HG02763 (cell line): ENCODE measurements around the gene MFAP4.

Source experiments
- ATAC-seq: cut with Tn5 transposase; IDR thresholded peaks from one replicate; pipeline ENCODE4 v1.9.1; 2021; ENCODE audit warnings: mild to moderate bottlenecking, moderate library complexity; ENCODE audit not compliant: unreplicated experiment

Gene MFAP4

DNA sequence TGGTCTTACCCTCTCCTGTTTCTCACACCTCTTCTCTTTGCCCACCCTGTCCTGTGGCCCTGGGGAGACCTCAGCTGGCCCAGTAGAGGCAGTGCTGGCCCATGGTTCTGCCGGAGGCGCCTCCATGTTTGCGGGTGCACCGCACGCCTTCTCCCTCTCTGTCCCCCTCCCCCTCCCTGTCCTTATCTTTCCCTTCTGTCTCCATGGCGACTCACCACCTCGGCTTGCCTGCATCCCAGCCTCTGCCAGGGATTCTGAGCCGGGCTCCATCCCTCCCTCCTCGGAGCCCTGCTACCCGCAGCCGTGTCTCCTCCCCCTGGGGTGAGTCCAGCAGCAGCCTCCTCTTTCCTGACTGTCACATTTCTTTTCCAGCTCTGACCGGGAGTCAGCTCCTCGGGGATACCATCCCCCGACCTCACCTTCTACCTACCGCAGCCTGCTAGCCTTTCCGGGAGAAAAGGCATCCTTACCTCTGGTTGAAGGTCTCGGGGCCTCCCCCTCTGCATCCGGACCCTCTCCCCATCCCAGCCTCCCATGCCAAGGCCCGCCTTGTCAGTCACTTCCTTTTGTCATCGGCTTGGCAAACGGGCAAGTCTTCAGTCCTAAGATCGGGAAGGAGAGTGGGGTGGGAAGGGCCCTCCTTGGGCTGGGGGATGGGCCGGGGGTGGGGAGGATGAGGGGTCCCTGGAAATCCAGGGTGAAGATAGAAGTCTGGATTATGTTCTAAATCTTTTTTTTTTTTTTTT lies 24.1 kb upstream of the MFAP4 start, which contains the start of gene RNF112:
TSS of gene RNF112 (plus strand) at position 358 of the 746 bp plus-strand sequence. CDS start at position 535, 177 bp downstream.
- ATAC-seq: no peak

- ATAC-seq: no peak
Observed at GRCh38 chr17:19410091-19410490, 23.1 kb upstream of the MFAP4 start.

- ATAC-seq: no peak
Observed at GRCh38 chr17:19409509-19409908, 22.5 kb upstream of the MFAP4 start.

DNA sequence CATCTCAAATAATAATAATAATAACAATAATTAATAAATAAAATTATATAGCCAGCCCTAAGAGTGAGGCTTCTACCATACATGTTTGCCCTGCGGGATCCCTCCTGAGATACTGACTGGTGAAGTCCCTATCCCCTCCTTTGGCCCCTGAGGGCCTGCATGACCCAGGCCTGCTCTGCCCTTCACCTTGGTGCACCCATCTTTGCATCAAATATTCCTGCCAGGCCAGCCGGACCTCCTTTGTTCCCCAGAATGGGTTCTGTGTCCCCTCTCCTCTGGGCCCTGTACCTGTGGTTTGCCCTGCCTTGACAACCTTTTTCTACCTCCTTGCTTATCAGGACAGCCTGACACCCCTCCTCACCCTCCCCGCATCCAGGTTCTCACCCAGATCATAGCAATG lies 22.1 kb upstream of the MFAP4 start:
- no peak for ATAC-seq

DNA sequence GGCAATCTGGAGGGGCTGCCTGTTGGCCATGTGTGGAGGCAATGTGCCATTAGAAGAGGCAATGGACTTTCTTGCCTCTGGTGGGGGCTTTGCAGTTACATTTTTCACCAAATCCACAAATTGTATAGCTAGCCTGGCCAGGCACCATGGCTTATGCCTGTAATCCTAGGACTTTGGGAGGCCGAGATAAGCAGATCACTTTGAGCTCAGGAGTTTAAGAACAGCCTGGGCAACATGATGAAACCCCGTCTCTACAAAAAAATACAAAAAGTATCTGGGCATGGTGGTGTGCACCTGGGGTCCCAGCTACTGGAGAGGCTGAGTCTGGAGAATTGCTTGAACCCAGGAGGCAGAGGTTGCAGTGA lies 21.3 kb upstream of the MFAP4 start:
- ATAC-seq: no peak

DNA sequence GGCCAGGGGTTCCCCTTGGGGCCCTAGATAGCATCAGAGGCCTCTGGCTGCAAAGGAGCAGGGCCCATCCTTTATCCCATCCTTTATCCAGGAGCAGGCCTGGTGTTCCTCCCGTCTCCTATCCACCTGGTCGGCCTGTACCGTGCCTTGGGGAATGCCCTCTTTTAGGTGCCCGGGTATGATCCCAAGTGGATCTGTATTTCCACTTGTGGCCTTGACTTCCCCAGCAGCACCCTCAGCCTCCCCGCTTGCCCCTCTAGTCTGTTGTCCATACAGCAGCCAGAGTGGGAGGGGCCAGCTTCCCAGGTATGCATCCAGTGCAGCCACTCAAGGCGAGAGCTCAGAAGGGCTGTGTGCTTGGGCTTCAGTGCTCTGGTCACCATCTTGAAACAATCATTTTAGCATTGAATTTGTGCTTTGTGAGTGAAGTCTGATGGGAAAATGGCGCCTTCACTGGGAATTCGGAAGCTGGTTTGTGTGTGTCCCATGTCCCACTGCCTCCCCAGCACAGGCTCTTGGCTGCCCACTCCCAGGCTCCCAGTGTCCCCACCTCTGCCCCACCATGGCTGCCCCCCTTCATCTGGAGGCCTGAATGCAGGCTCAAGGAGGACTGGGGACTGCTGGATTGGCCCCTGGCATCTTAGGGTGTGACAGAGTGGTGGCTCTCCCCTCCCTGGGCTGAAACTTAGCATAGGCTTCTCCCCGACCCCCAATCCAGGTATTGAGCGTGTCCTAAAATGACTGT lies 20.8 kb upstream of the MFAP4 start:
- ATAC-seq: no peak

- ATAC-seq: no peak
Observed at GRCh38 chr17:19405114-19405513, 18.1 kb upstream of the MFAP4 start.

DNA sequence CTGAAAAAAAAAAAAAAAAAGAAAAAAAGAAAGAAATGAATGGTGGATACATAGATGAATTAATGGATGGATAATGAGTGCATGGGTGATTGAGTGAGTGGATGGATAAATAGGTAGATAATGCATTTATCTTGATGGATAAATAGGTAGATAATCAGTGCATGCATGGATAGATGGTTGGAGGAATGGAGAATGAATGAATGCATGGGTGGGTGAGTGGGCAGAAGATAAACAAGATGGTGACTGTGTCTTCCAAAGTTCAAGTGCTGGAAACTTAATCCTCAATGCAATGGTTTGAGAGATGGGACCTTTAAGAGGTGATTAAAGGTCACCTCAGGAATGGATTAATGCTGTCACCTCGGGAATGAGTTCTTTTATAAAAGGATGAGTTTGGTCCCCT lies 17.3 kb upstream of the MFAP4 start:
- no peak for ATAC-seq

DNA sequence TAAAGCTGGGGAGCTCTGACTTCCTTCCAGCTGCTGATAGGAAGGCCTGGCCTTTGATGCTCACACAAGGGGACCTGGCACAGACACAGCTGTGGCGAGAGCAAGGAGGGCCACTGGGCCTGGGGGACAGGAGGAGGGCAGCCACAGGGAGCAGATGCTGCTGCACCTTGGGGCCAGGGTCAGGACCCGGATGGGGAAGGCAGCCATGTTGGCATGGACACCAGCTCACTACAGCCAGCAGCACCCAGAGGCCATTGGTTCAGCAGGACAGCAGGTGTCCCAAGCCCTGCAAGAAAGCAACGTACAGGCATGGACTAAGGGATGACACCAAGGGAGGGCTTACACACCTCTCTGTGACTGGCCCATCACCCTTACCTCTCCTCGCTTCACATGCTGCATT lies 16.0 kb upstream of the MFAP4 start:
- ATAC-seq: no peak

GRCh38 chr17:19402171-19402570 lies 15.2 kb upstream of the MFAP4 start:
- ATAC-seq: no peak

DNA sequence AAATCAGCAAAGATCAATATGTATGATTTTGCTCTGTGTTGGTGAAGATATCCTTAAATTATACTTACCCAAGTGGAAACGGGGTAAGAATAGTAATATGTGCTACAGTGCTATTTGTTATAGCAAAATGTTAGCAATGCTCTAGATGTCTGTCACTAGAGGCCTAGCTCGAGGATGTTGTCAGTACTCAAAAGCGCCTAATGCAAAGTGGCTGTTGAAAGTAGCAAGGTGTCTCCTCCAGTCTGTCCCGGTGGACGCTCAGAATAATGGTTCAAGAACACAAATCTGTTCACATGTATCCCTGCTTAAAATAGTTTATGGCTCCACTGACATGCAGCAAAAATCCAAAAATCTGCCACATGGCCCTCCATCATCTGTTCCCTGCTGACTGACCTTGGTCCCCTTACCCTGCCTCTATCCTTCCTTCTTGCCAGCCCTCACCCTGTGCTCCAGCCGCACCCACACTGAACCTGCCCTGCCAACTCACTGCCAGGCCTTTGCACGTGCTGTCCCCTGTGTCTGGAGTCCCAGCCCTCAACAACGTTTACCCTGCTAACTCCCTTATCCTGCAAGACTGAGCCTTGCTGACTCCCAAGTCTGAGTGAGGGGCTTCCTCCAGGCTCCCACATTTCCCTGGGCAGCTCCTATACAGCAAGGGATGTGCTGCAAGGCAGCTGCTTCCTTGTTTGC lies 14.5 kb upstream of the MFAP4 start:
- ATAC-seq: no peak

- no peak for ATAC-seq
Observed at GRCh38 chr17:19399750-19400450, 12.9 kb upstream of the MFAP4 start.

GRCh38 chr17:19398301-19399181 lies 11.6 kb upstream of the MFAP4 start:
- ATAC-seq: no peak

DNA sequence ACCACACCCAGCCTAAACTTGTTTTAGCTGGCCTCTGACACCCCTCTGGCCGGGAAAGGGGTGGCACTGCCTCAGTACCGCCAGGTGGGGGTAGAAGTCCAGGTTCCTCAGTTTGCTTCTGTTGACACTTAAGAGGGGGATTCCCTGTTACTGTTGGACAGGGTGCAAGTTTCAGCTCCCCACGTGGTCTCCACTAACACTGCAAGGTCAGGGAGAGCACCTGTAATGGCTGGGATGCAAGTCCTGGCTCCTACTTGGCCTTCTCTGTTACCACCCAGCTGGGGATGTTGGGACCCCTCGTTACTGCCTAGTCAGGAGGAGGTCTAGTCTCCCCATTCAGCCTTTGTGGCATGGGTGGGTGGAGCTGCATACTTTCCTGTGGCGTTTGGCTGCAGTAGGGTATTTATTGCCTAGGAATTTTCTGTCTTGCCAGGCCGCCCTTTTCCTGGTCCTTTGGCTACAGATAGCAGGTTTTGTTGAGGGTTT lies 10.6 kb upstream of the MFAP4 start:
- ATAC-seq: no peak

GRCh38 chr17:19392303-19392702 lies 5.3 kb upstream of the MFAP4 start:
- no peak for ATAC-seq

DNA sequence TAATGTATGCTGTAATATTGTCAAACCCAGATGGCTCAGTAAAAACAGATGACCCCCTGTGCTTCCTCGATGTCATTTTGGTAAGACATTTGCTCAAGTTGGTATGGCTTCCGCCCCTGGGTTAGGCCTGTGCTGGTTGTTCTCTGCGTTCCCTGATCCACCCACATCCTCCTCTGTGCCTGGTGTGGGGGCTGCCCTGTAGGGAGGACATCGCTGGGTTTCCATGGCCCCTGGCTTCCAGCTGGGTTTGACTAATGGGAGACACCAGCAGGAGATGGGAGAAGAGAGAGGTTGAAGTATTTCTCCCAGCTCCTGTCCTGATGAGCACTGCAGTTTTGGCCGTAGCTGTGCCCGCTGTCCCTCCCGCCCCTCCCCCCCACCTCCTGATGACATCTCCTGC lies 4.4 kb upstream of the MFAP4 start:
- no peak for ATAC-seq

- ATAC-seq: no peak
Observed at GRCh38 chr17:19390951-19391350, 4.0 kb upstream of the MFAP4 start.

DNA sequence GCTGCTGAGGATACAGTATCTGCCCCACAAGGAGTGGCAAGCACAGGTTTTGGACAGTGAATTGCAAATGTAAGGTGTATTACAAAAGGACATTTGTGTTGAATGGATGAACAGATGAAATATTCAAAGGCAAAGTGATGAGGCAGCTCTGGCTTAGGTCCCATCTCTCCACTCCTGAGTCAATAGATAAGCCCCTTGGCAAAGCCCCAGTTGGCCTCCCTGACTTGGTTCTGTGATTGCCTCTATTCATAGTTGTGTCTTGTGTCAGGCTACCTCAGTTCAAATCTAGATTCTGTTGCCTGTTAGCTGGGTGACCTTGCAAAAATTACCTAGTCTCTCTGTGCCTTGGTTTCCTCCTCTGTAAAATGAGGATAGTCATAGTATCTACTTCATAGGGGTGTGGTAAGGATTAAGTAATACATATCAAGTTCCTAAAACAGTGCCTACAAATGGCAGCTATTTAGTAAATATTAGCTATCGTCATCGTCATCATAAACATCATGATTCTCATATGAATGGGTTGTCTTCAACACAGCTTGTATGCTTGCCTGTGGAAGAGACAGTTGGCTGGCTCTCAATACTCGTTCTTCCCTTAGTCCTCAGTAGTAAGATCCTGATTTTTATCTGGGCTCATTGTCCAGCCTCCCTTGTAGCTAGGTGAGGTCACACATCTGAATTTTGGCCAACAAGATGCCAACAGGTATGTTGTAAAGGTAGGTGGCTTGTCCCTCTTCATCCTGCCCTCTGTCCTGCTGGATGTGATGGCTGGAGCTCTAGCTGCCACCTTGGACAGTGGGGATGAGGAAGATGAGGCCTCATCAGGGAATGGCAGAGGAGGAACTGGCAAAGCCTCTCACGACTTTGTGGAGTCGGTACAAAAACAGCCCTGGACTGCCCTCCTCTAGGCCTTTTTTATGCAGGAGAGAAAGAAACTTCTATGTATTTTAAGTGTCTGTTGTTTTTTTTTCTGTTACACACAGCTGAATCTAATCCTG lies 2.1 kb upstream of the MFAP4 start:
- no peak for ATAC-seq
